Fibroblast of the aortic adventitia (primary cell): ENCODE results near the gene CADPS2. TPM values are rescaled to one million over a fixed set of nuclear protein-coding genes. Genes with fewer than 3 reads are reported as not detected.

Experiments used
- DNase-seq: peaks from one replicate; pipeline ENCODE4 v3.0.0-alpha.2; 2010; ENCODE audit warnings: low read depth
- H3K4me3 ChIP-seq: 2 replicates; pipeline ENCODE4 v1.5.1; 2011; ENCODE audit warnings: low read depth, mild to moderate bottlenecking, control low read depth, low read length, moderate library complexity
- total RNA-seq: library from RNA; depleted of rRNA; stranded (reverse); fragments of >200 nt; gene quantifications from 2 replicates; pipeline ENCODE4 v1.2.3, GENCODE V29; 2012; ENCODE audit warnings: low replicate concordance
- TF ChIP-seq, protein P1 (sequence below): IDR thresholded peaks from 2 replicates; pipeline ENCODE4 v1.5.1; 2011; ENCODE audit warnings: mild to moderate bottlenecking, low read length, control low read depth, inconsistent platforms; ENCODE audit not compliant: insufficient read depth

CADPS2 gene
- total RNA-seq, 1 donor: 16.0 TPM

DNA sequence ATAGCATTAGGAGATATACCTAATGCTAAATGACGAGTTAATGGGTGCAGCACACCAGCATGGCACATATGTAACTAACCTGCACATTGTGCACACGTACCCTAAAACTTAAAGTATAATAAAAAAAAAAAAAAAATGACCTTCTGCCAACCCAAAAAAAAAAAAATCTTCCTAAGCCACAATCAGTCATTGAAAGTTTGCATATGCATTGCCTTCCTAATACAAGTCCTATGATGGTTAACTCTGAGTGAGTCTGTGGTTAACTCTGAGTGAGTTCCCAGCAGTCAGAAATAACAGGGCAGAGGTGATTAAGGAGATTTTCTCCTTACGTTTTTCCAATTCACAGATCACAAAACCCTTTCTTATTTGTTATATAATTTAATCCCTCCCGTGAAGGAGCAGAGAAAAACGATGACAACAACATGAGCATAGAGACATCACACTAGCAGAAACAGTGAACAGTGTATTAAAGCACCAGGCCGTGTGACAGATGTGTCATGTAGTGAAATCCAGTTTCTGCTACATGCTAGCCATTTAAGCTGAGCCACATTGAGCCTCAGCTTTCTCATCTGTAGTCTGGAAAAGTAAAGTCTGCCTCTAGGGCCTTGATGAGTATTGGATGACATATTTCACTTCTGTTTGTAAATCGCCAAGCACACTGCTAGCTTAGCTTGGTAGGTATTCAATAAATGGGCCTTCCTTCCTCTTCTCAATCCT is 176.2 kb downstream of the CADPS2 start:
- TF ChIP-seq, protein P1, sequence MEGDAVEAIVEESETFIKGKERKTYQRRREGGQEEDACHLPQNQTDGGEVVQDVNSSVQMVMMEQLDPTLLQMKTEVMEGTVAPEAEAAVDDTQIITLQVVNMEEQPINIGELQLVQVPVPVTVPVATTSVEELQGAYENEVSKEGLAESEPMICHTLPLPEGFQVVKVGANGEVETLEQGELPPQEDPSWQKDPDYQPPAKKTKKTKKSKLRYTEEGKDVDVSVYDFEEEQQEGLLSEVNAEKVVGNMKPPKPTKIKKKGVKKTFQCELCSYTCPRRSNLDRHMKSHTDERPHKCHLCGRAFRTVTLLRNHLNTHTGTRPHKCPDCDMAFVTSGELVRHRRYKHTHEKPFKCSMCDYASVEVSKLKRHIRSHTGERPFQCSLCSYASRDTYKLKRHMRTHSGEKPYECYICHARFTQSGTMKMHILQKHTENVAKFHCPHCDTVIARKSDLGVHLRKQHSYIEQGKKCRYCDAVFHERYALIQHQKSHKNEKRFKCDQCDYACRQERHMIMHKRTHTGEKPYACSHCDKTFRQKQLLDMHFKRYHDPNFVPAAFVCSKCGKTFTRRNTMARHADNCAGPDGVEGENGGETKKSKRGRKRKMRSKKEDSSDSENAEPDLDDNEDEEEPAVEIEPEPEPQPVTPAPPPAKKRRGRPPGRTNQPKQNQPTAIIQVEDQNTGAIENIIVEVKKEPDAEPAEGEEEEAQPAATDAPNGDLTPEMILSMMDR: no peak

DNA sequence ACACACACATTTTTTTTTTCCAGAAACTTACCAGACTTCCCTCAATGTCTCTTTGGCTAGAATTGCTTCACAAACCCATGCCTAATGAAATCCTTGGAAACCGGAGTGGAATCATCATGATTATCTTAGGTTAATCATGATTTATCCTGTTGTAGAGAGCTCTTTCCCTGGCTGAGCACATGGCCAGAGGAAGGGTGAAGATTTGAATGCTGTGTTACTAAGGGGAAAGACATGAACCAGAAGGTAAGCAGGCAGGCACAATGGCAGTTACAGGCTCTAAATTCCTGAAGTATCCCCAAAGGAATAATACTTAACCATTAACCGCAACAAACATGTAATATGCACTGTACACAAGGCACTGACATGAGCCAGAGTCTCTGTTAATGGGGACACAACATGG is 179.4 kb downstream of the CADPS2 start:
- TF ChIP-seq, protein P1: no peak
- H3K4me3 ChIP-seq: no peak overlapping the region
- DNase-seq: no peak

More for the DNA sequence above, 176.2 kb downstream of the CADPS2 start:
- DNase-seq: no peak
- H3K4me3 ChIP-seq: no peak overlapping the region

GRCh38 chr7:122702872-122703510 is 183.3 kb downstream of the CADPS2 start, which contains the start of gene RNF148:
Gene RNF148 (minus strand): TSS chr7:122702922. CDS start chr7:122702750, 172 bp downstream.
- TF ChIP-seq, protein P1: no peak
- DNase-seq: no peak

DNA sequence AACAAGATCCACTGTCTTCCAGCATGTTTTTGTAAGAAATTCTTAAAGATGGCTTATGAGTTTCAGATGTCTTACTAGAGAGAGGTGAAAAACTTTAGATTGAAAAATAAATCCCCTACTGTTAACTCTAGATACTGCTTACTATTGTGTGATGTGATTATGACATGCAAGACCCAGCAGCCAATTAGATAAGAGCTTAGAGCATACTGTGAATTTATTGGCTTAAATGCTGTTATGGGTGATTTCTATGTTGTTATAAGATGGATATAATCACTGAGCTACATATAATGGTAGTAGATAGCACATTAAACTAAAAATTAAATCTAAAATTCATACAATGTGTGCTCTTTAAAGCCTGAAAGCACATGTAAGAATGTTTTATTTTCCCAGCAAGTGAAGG is 187.2 kb downstream of the CADPS2 start, which contains the start of gene RNF133:
Gene RNF133 (minus strand): TSS at position 101 of the 400 bp plus-strand sequence. CDS start 199 bp downstream, outside the sequence.
- TF ChIP-seq, protein P1: no peak
- H3K4me3 ChIP-seq: no peak within 1 kb of the TSS
- DNase-seq: no peak

More at GRCh38 chr7:122702872-122703510, 183.3 kb downstream of the CADPS2 start, which contains the start of gene RNF148:
- no peak within 1 kb of the TSS for H3K4me3 ChIP-seq

DNA sequence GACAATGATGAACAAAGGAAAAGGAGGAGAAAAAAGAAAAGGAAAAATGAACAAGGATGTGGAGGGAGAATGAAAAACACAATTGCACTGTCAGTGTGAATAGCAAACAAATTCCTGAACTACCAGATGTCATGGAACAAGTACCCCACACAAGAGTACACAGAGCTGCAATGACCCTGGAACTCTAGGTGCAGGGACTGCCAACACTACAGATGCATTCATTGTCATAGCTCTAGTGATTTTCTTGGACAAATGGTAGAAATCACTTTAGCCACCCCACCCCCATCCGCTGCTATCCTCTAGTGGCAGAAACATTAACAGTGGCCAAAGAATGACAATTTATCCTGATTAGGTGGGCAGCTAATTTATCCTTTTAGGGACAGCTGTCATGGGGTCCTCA is 190.4 kb downstream of the CADPS2 start:
- DNase-seq: no peak
- no peak overlapping the region for H3K4me3 ChIP-seq
- TF ChIP-seq, protein P1: no peak

DNA sequence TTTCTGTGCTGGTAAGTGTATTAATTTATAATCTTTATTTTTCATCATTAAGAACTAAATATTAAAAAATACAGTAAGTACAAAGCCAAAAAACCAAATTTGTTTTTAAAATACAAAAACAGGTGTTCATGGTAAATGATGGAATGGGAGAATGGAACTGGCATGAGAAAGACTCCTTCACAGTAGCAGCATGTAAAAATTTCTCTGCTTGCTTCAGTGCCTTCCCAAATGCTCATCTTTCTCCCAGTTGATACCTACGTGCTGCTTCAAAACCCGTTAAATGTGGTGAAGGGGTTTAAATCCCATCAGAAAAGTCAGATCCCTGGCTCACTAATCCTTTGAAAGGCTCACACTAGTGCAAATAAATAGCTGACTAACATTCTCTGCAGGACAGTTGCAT is 191.6 kb downstream of the CADPS2 start:
- no peak for DNase-seq
- TF ChIP-seq, protein P1: no peak
- no peak overlapping the region for H3K4me3 ChIP-seq
